A549 (cell line): ENCODE measurements around the gene SLC10A2.

Experiments used
- BHLHE40 ChIP-seq: IDR thresholded peaks from 2 replicates; pipeline ENCODE4 v1.6.1; 2012; ENCODE audit warnings: low read depth, low read length, inconsistent platforms
- CHD2 ChIP-seq: fragments of 150-350 bp; IDR thresholded peaks from 2 replicates; pipeline ENCODE4 v1.6.1; 2014; ENCODE audit warnings: low read length; ENCODE audit not compliant: partially characterized antibody
- CTCF ChIP-seq: fragments of >200 bp; sonication (Bioruptor Twin); formaldehyde crosslinking; IDR thresholded peaks from 3 replicates; pipeline ENCODE4 v1.5.1; 2016
- EP300 ChIP-seq, 2 experiments: fragments of >200 bp; sonication (Bioruptor Twin); formaldehyde crosslinking; IDR thresholded peaks; 2 replicates in 1 of 2; 3 replicates in 1 of 2; pipeline ENCODE4 v1.6.1; 2016 to 2017
- KDM1A ChIP-seq: fragments of 200-600 bp; sonication (generic); IDR thresholded peaks from 2 replicates; pipeline ENCODE4 v1.6.1; 2016; ENCODE audit warnings: low read depth, mild to moderate bottlenecking
- KDM5A ChIP-seq: fragments of 200-600 bp; sonication (generic); IDR thresholded peaks from 2 replicates; pipeline ENCODE4 v1.6.1; 2016; ENCODE audit warnings: antibody characterized with exemption, mild to moderate bottlenecking
- MAX ChIP-seq: IDR thresholded peaks from 2 replicates; pipeline ENCODE4 v1.6.1; 2012
- MAZ ChIP-seq: fragments of 150-350 bp; IDR thresholded peaks from 2 replicates; pipeline ENCODE4 v1.6.1; 2014; ENCODE audit warnings: antibody characterized with exemption, low read depth, low read length, borderline replicate concordance
- MYC ChIP-seq: IDR thresholded peaks from 2 replicates; pipeline ENCODE4 v1.6.1; 2012; ENCODE audit warnings: mild to moderate bottlenecking, inconsistent platforms, low read length, improper control_type of control experiment, borderline replicate concordance
- PHF8 ChIP-seq: fragments of 200-600 bp; sonication (generic); IDR thresholded peaks from 2 replicates; pipeline ENCODE4 v1.6.1; 2016; ENCODE audit warnings: low read depth, mild to moderate bottlenecking, antibody characterized with exemption, moderate library complexity, borderline replicate concordance
- RAD21 ChIP-seq, 2 experiments: fragments of >200 bp in 1 of 2; sonication (Bioruptor Twin) in 1 of 2; formaldehyde crosslinking in 1 of 2; IDR thresholded peaks in 1 of 2; conservative IDR thresholded peaks in 1 of 2; 2 replicates in 1 of 2; 3 replicates in 1 of 2; pipeline ENCODE4 v1.6.1; 2012 to 2018; ENCODE audit warnings: inconsistent platforms in 1 of 2

GRCh38 chr13:103030776-103031175, 35.4 kb downstream of the SLC10A2 start:
- TF ChIP-seq EP300 (IDR thresholded peaks at IDR 0.05) (no peak), KDM1A (no peak), CHD2 (no peak), CTCF (no peak), MAX (no peak), RAD21 (conservative IDR thresholded peaks at IDR 0.05 in 1 of 2, IDR thresholded peaks at IDR 0.05 in 1 of 2) (no peak), PHF8 (no peak), MYC (no peak), MAZ (no peak), BHLHE40 (no peak), KDM5A (no peak)
